Motor neuron (in vitro differentiated cells): ENCODE measurements around the gene F11. TPM values are rescaled to one million over a fixed set of nuclear protein-coding genes. Genes with fewer than 3 reads are reported as not detected.

Experiments used
- ATAC-seq, 8 experiments: fragments of 200-7000 bp; cut with Tn5 transposase; replicated peaks in 6 of 8; 2 replicates each; pipeline ENCODE4 v1.8.0; 2021; ENCODE audit warnings: mild to moderate bottlenecking in 8 of 8, moderate library complexity in 8 of 8
- H3K27ac ChIP-seq, 2 donors: fragments of 250-450 bp; sonication (Bioruptor Pico); 2 replicates each; pipeline ENCODE4 v1.9.0; 2021; ENCODE audit warnings: antibody characterized with exemption in 2 of 2, mild to moderate bottlenecking in 2 of 2, moderate library complexity in 1 of 2
- H3K4me1 ChIP-seq, 2 donors: fragments of 250-450 bp; sonication (Bioruptor Pico); replicated peaks in 1 of 2; 2 replicates each; pipeline ENCODE4 v1.6.1; 2021; ENCODE audit warnings: antibody characterized with exemption in 2 of 2, mild to moderate bottlenecking in 2 of 2, moderate library complexity in 1 of 2
- H3K4me3 ChIP-seq, 5 donors: fragments of 250-450 bp; sonication (Bioruptor Pico); 2 replicates each; pipeline ENCODE4 v1.9.0; 2021; ENCODE audit warnings: antibody characterized with exemption in 5 of 5, mild to moderate bottlenecking in 5 of 5, moderate library complexity in 4 of 5
- WGBS, 10 experiments: fragments of 450-650 bp; shearing (Covaris generic); methylation state at CpG; one replicate each; pipeline ENCODE4 v1.0.0; 2022; 5-methylcytosine and 5-hydroxymethylcytosine counted together
- in situ Hi-C, 9 experiments: fragments of 400-800 bp; cut with MboI; loops; one replicate each; pipeline ENCODE4 v1.15.0; 2021; ENCODE audit warnings: low sequenced_read_pairs in 9 of 9, low pct_unique_long_range_greater_than_20kb in 2 of 9; ENCODE audit not compliant: unreplicated experiment in 9 of 9
- total RNA-seq, 8 experiments: library from RNA; unstranded; fragments of 300-600 nt; gene quantifications; 2 replicates each; pipeline versions ENCODE4 v1.2.3 to v1.2.4, GENCODE V29; 2022

Gene F11
- total RNA-seq = 1 to 10 TPM in 1 of 8 experiments, under 1 TPM in 5, not detected in 2; 0.21 to 1.2 (median 0.26) TPM

GRCh38 chr4:186265683-186266652 lies at the start of gene F11:
TSS of gene F11 (plus strand) at chr4:186266189. CDS start at chr4:186267137, 948 bp downstream.
- peak in 5 of 8 experiments; percentile 43 to 82 (median 62) for ATAC-seq
- 11 to 58% (median 24%) methylated on average over 4 to 10 of the region's 10 CpGs for WGBS, 10 experiments
- Histone ChIP-seq H3K4me3 (peak within 1 kb of the TSS; percentile 14 to 33 (median 26)), H3K4me1 (peaks cover 8 to 21% of the 10 kb centered on the region in 2 donors), H3K27ac (peak within 1 kb of the TSS in 1 of 2 donors; percentile 61)
- in situ Hi-C loops = no loop called here

GRCh38 chr4:186216465-186217024 lies 49.4 kb upstream of the F11 start:
- in situ Hi-C loops = no loop called here
- Histone ChIP-seq H3K4me3 (no peak overlapping the region), H3K27ac (no peak overlapping the region), H3K4me1 (no peaks in the 10 kb centered on the region)
- ATAC-seq = no peak
- WGBS, 10 experiments = 2 to 94% (median 45%) methylated on average over 4 to 6 of the region's 8 CpGs; no CpG with 5 or more reads in 3 of the 10 experiments

GRCh38 chr4:186217733-186218293 lies 48.2 kb upstream of the F11 start:
- 50 to 100% (median 74%) methylated on average over 1 of the region's 1 CpG; no CpG with 5 or more reads in 6 of the 10 experiments for WGBS, 10 experiments
- ATAC-seq = no peak
- H3K27ac ChIP-seq = no peak overlapping the region
- in situ Hi-C loops = no loop called here
- no peaks in the 10 kb centered on the region for H3K4me1 ChIP-seq
- H3K4me3 ChIP-seq = no peak overlapping the region

GRCh38 chr4:186221624-186222023 lies 44.4 kb upstream of the F11 start:
- no peaks in the 10 kb centered on the region for H3K4me1 ChIP-seq
- no peak overlapping the region for H3K27ac ChIP-seq
- H3K4me3 ChIP-seq = no peak overlapping the region
- no peak for ATAC-seq
- in situ Hi-C loops = no loop called here
- 15 to 100% (median 82%) methylated on average over 1 of the region's 1 CpG; no CpG with 5 or more reads in 1 of the 10 experiments for WGBS, 10 experiments

GRCh38 chr4:186225848-186226247 lies 40.1 kb upstream of the F11 start:
- Histone ChIP-seq H3K4me3 (no peak overlapping the region), H3K4me1 (no peaks in the 10 kb centered on the region), H3K27ac (no peak overlapping the region)
- ATAC-seq = no peak
- in situ Hi-C loops = no loop called here

- in situ Hi-C loops = no loop called here
- no peak overlapping the region for H3K27ac ChIP-seq
- no peak for ATAC-seq
- 31 to 100% (median 66%) methylated on average over 1 to 2 of the region's 3 CpGs; no CpG with 5 or more reads in 6 of the 10 experiments for WGBS, 10 experiments
- H3K4me1 ChIP-seq = no peaks in the 10 kb centered on the region
- no peak overlapping the region for H3K4me3 ChIP-seq
Observed at GRCh38 chr4:186226521-186227189, 39.3 kb upstream of the F11 start.

GRCh38 chr4:186227221-186227620 lies 38.8 kb upstream of the F11 start, which contains the start of gene KLKB1:
TSS of gene KLKB1 (plus strand) at chr4:186227507. CDS start at chr4:186228196, 689 bp downstream.
- in situ Hi-C loops = no loop called here
- no peak for ATAC-seq
- Histone ChIP-seq H3K4me1 (no peaks in the 10 kb centered on the region), H3K4me3 (no peak within 1 kb of the TSS), H3K27ac (no peak within 1 kb of the TSS)
- 30 to 94% (median 80%) methylated on average over 3 to 5 of the region's 5 CpGs for WGBS, 10 experiments

- WGBS, 10 experiments = 0 to 80% (median 35%) methylated on average over 1 to 2 of the region's 2 CpGs; no CpG with 5 or more reads in 2 of the 10 experiments
- no peak overlapping the region for H3K4me3 ChIP-seq
- peak in 1 of 8 experiments; percentile 33 for ATAC-seq
- no peak overlapping the region for H3K27ac ChIP-seq
- in situ Hi-C loops = no loop called here
- H3K4me1 ChIP-seq = no peaks in the 10 kb centered on the region
Observed at GRCh38 chr4:186227744-186228513, 38.1 kb upstream of the F11 start.

GRCh38 chr4:186228514-186228894 lies 37.5 kb upstream of the F11 start:
- 17 to 100% (median 100%) methylated on average over 1 to 2 of the region's 2 CpGs; no CpG with 5 or more reads in 1 of the 10 experiments for WGBS, 10 experiments
- H3K4me1 ChIP-seq = no peaks in the 10 kb centered on the region
- no peak overlapping the region for H3K4me3 ChIP-seq
- no peak overlapping the region for H3K27ac ChIP-seq
- in situ Hi-C loops = no loop called here
- peak in 1 of 8 experiments; percentile 20 for ATAC-seq

GRCh38 chr4:186234367-186234766 lies 31.6 kb upstream of the F11 start:
- ATAC-seq = no peak
- no peaks in the 10 kb centered on the region for H3K4me1 ChIP-seq
- H3K27ac ChIP-seq = no peak overlapping the region
- H3K4me3 ChIP-seq = no peak overlapping the region
- WGBS, 10 experiments = 0 to 93% (median 44%) methylated on average over 1 to 2 of the region's 2 CpGs; no CpG with 5 or more reads in 4 of the 10 experiments
- in situ Hi-C loops = no loop called here

GRCh38 chr4:186236126-186236525 lies 29.9 kb upstream of the F11 start:
- Histone ChIP-seq H3K27ac (no peak overlapping the region), H3K4me3 (no peak overlapping the region), H3K4me1 (no peaks in the 10 kb centered on the region)
- 41 to 100% (median 79%) methylated on average over 1 to 4 of the region's 4 CpGs; no CpG with 5 or more reads in 1 of the 10 experiments for WGBS, 10 experiments
- in situ Hi-C loops = no loop called here
- ATAC-seq = no peak

GRCh38 chr4:186240452-186240847 lies 25.5 kb upstream of the F11 start:
- in situ Hi-C loops = no loop called here
- H3K4me1 ChIP-seq = no peaks in the 10 kb centered on the region
- H3K27ac ChIP-seq = no peak overlapping the region
- WGBS, 10 experiments = 44 to 100% (median 70%) methylated on average over 1 to 7 of the region's 7 CpGs; no CpG with 5 or more reads in 2 of the 10 experiments
- no peak for ATAC-seq
- H3K4me3 ChIP-seq = no peak overlapping the region
